Activated CD8-positive, alpha-beta memory T cell treated with anti-CD3 and anti-CD28 coated beads for 36 hours (primary cell): Measurements from ENCODE around the gene CLPSL2. TPM values are rescaled to one million over a fixed set of nuclear protein-coding genes. Genes with fewer than 3 reads are reported as not detected.

Source experiments
- CTCF ChIA-PET: fragments of 350-600 bp; sonication (Branson Sonifier 250); formaldehyde crosslinking; loops from one replicate; lab custom pipeline; 2021; ENCODE audit warnings: antibody characterized with exemption; lab: Charles Lee
- POLR2A ChIA-PET: fragments of 350-600 bp; sonication (Branson Sonifier 250); formaldehyde crosslinking; loops from one replicate; lab custom pipeline; 2021; ENCODE audit warnings: antibody characterized with exemption; lab: Charles Lee
- total RNA-seq, 2 experiments: library from RNA; stranded (reverse); gene quantifications; one replicate each; pipeline ENCODE4 v1.2.3, GENCODE V29; 2021

The CLPSL2 gene
- total RNA-seq, 2 experiments from 2014 or later = not detected

- POLR2A ChIA-PET = no interaction called here
- CTCF ChIA-PET = no interaction called here
Observed at GRCh38 chr6:35809809-35810208, 33.4 kb downstream of the CLPSL2 start.

DNA sequence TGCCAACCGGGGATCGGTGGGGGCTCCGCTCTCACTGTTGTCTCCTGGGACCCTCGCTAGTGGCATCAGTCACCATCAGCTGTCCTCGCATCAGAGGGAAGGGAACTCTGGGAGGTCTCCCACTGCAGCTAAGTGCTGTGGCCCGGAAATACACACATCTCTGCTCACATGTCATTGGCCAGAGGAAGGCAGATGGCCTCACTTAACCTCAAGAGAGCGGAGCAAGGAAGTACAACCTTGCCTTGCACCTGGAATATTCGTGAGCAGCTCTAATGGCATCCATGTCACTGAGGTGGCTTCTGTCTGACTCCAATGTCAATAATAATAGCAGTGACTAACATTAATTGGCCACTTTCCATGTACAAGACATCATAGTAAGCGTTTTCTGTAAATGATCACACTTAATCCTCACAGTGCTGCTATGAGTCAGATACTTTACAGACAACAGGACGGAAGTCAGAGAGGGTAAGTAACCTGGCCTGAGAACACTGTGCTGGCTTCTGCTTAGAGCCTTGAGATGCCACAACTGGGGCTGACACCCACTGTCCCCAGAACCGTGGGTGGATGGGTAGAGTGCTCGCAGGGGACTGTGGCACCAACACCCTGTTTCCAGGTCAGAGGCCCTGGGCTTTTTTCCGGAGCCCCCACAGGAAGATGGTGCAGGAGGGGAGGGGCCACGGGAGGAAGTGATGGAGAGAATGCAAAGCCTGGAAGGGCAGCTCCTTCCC lies 34.7 kb downstream of the CLPSL2 start:
- POLR2A ChIA-PET = no interaction called here
- CTCF ChIA-PET = no interaction called here

DNA sequence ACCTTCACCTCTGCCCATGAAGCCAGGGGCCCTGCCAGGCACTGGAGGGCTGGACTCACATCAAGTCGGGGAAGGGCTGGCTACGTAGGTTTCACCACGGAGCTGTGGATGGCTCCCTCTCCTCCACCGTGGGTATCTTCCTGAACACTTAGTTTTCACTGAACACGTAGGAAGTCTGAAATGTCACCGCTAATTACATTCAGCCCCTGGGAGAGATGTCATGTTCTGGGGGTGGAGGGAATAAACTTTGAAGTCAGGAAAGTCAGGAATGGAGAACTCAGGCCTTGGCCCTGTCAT lies 35.2 kb downstream of the CLPSL2 start:
- POLR2A ChIA-PET = no interaction called here
- CTCF ChIA-PET = no interaction called here

DNA sequence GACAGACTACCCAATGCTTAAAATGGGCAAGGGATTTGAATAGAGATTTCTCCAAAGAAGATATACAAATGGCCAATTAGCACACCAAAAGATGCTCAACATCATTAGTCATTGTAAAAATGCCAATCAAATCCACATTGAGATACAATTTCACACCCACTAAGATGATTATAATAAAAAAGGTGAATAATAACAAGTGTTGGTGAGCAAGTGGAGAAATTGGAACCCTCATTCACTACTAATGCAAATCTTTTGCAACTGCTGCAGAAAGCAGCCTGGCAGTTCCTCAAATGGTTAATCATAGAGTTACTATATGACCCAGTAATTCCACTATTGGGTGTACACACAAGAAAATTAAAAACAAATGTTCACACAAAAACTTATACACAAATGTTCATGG lies 41.1 kb downstream of the CLPSL2 start:
- CTCF ChIA-PET = no interaction called here
- POLR2A ChIA-PET = no interaction called here

DNA sequence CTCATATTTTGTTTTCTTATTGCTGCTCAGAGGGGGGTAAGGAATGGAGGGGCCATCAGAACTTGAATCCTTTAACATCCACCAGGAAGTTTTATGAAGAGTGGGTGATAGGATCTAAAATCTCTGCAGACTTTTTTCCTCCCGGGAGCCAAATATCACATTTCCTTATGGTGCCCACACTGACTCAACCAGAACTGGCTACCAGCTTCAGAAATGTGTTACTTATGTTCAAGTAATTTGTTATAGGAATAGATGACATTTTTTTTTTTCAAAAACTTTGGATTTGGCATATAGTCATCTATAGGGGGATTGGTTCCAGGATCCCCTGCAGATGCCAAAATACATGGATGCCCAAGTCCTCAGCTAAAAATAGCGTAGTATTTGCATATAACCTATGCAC lies 47.2 kb downstream of the CLPSL2 start:
- ChIA-PET CTCF (no interaction called here), POLR2A (no interaction called here)

- POLR2A ChIA-PET = no interaction called here
- CTCF ChIA-PET = no interaction called here
Observed at GRCh38 chr6:35824552-35825192, 48.3 kb downstream of the CLPSL2 start.

Other genes starting within 250 kb of the CLPSL2 start
- 10 to 100 TPM; 65.1 to 66.9 TPM for gene FKBP5, start 87.7 kb upstream of the CLPSL2 start, total RNA-seq
- under 1 TPM; 0.38 to 0.42 TPM for gene ARMC12, start 39.6 kb upstream of the CLPSL2 start, total RNA-seq
- gene CLPSL1, start 4.4 kb downstream of the CLPSL2 start, total RNA-seq = not detected
- not detected for gene CLPS, start 20.7 kb downstream of the CLPSL2 start, total RNA-seq
- gene LHFPL5, start 28.8 kb downstream of the CLPSL2 start, total RNA-seq = not detected
- gene SRPK1, start 144.5 kb downstream of the CLPSL2 start, total RNA-seq = 100 to 1,000 TPM; 130 to 138 TPM
- not detected for gene SLC26A8, start 248.0 kb downstream of the CLPSL2 start, total RNA-seq